Ureter (tissue), 1 donor: Measurements from ENCODE around the gene CRKL. TPM values are rescaled to one million over a fixed set of nuclear protein-coding genes. Genes with fewer than 3 reads are reported as not detected.

Source experiments
- DNase-seq: peaks from one replicate; pipeline ENCODE4 v3.0.0-alpha.2; 2020; ENCODE audit warnings: low spot score
- total RNA-seq: library from RNA; stranded (reverse); gene quantifications from one replicate; pipeline ENCODE4 v1.2.4, GENCODE V29; 2023
- donor health status: DM: yes; HTN: yes; CAD: no.

The CRKL gene
- total RNA-seq, 1 donor from 2014 or later = 64.8 TPM

GRCh38 chr22:20996598-20997535, 79.7 kb downstream of the CRKL start:
- no peak for DNase-seq

- DNase-seq = no peak
These were observed 80.5 kb downstream of the CRKL start for GRCh38 chr22:20997536-20998257.

DNA sequence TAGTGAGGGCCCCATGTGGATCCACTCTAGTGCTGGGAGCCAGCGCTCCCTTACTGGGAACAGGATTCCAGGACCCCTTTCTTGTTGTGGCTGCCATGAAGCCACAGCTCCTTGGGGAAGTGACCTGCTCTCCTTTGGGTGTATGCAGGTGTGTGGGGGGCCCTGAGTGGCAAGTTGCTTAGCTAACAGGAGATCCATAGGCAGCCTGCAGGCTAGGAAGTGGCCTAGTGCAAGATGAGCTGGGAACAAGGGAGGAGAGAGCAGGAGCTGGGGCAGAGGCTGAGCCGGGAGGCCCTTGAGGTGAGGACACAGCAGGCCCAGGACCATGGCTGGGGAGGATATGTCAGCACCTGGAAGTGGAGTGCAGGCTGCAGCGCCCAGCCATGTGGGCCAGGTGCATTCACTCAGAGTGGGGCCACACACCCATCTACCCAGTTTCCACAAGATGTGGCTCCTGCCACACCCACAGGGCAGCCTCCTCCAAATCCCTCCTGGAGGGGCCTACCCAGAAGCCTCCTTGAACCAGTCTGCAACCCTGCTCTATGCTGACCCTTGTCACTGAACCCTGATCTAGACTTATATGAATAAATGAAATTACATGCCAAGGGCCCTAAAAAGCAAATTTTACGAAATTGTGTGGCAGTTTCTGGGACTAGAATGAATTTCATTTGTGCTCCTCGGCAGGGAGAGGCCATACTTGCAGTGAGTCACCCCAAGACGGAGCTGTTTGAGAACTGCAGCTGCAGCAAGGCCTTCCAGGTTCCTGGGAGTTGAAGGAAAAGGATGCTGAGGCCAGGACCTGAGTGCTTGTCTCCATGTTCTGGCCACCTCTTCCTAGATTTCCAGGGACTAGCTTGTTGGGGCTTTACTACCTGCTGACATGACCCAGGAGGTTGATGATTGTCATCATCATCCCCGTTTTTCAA, 81.5 kb downstream of the CRKL start:
- no peak for DNase-seq

DNA sequence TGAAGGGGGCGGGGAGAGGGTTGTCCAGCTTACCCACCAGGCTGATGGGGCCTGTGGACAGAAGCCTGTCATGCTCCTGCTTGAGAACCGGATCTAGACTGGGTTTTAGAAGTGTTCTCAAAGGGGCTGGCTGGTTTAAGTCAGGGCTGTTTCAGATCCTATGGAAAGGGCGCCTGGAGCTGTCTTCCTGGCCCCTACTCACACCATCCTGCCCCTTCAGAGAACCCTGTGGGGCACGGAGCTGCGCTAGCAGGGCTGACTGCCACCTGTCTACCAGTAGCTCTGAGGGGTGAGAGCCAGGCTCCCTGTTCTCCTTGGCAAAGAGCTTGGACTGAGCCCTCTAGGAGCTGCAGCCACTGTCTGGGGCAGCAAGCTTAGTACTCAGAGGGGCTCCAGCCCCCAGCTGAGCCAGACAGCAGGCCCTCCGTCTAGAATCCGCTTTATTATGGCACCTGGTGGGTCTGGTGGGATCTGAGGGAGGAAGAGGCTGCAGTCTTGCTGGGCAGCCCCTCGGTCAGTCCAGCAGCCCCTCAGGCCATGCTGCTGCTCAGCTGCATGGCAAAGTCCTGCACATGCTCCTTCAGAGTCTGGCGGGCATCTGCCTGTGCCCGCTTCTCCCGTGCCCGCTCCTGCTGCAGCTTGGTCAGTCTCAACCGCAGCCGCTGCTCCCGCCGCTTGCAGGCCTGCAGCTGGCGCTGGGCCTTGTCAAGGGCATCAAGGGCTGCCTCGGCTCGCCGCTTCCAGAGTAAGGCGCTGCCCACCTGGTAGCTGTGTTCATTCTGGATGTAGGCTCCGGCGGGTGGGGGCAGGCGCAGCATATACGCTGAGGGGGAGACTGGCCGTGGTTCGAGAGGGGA, 82.4 kb downstream of the CRKL start:
- DNase-seq = peak; percentile 45

- DNase-seq = no peak
These were observed 83.2 kb downstream of the CRKL start for GRCh38 chr22:21000207-21000986.

DNA sequence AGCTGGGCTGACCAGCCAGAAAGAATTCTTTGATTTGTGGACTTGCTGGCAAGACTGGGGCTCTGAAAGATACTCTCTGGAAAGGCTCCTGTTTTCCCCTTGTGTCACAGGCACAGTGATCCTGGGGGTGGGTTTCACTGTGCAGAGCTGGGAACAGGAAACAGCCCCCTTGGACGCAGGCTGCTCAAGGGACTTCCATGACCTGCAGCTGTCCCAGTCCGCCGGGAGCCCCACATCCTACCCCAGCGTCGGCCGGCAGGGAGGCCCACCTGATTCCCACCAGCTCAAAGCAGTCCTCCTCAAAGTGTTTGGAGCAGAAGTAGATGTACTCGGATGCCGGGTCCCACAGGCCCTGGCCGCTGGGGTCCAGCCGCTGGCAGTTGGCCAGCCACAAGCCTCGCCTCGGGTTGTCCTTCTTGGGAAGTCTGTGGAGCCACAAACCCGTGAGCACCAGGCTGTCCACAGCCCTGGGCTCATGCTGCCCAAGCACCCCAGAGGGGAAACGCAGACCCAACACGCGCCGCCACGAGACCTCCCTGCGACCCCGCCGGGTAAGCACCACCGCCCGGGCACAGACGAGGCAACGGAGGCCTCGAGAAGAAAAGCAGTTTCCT, 83.9 kb downstream of the CRKL start:
- no peak for DNase-seq

DNA sequence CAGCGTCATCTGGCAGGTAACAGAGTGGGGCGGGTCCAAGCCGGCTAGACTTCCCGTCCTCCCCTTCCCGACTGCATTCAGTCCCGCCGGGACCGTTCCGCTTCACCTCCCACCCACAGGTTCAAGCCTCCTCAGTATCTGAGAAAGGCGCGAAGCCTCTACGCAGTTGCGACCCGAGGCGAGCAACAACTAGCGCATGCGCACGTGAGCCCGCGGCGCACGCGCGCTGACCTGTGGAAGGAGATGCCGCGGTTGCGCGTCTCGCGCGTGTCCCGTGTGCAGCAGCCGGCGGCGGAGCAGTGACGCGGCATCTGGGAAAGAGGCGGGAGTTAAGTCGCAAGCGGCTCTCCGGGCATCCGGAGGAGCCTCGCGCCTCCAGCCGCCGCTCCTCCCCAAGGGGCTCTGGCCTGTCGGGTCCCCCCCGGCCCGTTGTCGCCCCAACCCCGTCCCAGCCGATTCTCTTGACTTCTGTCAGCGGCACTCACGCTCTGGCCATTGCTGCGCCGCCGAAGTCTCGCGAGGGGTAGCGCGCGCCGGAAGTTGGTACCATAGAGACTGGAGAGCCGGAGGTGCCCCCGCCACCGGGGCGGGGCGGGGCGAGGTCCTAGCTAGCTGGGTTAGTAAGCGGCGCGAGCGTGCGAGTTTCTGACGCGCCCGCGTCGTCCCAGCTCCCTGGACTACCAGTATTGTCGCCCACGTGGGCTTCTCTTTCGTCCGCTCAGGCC, 84.6 kb downstream of the CRKL start, which contains the start of gene THAP7:
Gene THAP7 (minus strand): TSS at position 518 of the 725 bp plus-strand sequence. CDS start 207 bp downstream, at position 311.
- peak; percentile 97 for DNase-seq

Other genes with a start within 250 kb of the CRKL start
- gene SERPIND1, start 143.3 kb upstream of the CRKL start, total RNA-seq = 0.21 TPM
- 129 TPM for gene PI4KA, start 58.6 kb upstream of the CRKL start, total RNA-seq
- gene SNAP29, start 58.4 kb upstream of the CRKL start, total RNA-seq = 28.7 TPM
- 15.4 TPM for gene AIFM3, start 49.8 kb downstream of the CRKL start, total RNA-seq
- 79.6 TPM for gene LZTR1, start 64.9 kb downstream of the CRKL start, total RNA-seq
- gene THAP7, start 84.7 kb downstream of the CRKL start, total RNA-seq = 25.8 TPM
- gene P2RX6, start 97.8 kb downstream of the CRKL start, total RNA-seq = 5.7 TPM
- 8.1 TPM for gene SLC7A4, start 115.2 kb downstream of the CRKL start, total RNA-seq
- gene LRRC74B, start 128.5 kb downstream of the CRKL start, total RNA-seq = not detected